Effector memory CD4-positive, alpha-beta T cell (primary cell): Measurements from ENCODE around the gene TTLL8.

Experiments
- DNase-seq, 3 donors: peaks; one replicate each; pipeline ENCODE4 v3.0.0-alpha.2; 2020
- H3K27ac ChIP-seq: 2 replicates; pipeline ENCODE4 v1.7.0; 2013; ENCODE audit warnings: mild to moderate bottlenecking, low read length, moderate library complexity; ENCODE audit not compliant: insufficient read depth, poor library complexity, severe bottlenecking
- H3K27me3 ChIP-seq: replicated peaks from 2 replicates; pipeline ENCODE4 v1.7.0; 2013; ENCODE audit warnings: mild to moderate bottlenecking, low read length; ENCODE audit not compliant: insufficient read depth, control insufficient read depth, poor library complexity, severe bottlenecking
- H3K36me3 ChIP-seq: 2 replicates; pipeline ENCODE4 v1.7.0; 2013; ENCODE audit warnings: mild to moderate bottlenecking, low read length, moderate library complexity; ENCODE audit not compliant: control insufficient read depth, insufficient read depth
- H3K4me1 ChIP-seq: 2 replicates; pipeline ENCODE4 v1.7.0; 2013; ENCODE audit warnings: low read length, mild to moderate bottlenecking; ENCODE audit not compliant: control insufficient read depth, insufficient read depth, poor library complexity, severe bottlenecking
- H3K4me3 ChIP-seq: 2 replicates; pipeline ENCODE4 v1.7.0; 2013; ENCODE audit warnings: low read length, low read depth, mild to moderate bottlenecking; ENCODE audit not compliant: insufficient read depth, poor library complexity, severe bottlenecking
- H3K9me3 ChIP-seq: 2 replicates; pipeline ENCODE4 v1.7.0; 2013; ENCODE audit warnings: mild to moderate bottlenecking, low read length, moderate library complexity; ENCODE audit not compliant: control insufficient read depth

Gene TTLL8

DNA sequence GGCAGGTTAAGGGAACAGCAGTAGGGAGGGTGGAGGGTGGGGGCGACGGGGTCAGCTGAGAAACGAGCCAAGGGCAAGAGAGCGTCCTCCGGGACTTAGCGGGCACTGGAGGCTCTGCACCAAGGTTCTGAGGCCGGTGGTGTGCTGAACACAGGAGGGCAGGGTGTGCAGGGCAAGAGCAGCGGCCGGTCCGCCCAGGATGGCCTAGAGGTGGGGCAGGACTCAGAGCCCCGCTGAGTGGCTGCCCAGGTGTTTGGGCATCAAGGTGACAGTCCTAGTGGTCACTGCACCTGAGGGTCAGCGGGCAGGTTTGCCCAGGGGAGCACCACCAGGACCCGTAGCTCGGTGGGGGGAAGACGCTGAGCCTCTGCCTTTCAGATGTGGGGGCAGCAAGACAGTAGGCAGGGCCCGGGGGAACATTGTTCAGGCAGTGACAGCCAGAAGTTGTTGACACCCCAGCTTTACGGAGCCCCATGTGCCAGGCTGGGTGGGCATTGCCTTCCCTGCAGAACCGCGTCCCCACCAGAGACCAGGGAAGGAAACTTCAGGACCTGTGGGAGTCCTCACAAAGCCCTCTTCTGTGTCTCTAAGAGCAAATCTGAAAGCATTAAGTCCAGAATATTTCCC is 4.5 kb upstream of the TTLL8 start:
- no peak overlapping the region for H3K27ac ChIP-seq
- no peak for DNase-seq
- no peak overlapping the region for H3K4me3 ChIP-seq
- H3K9me3 ChIP-seq: no peaks in the 10 kb centered on the region
- peaks cover 3% of the 10 kb centered on the region for H3K27me3 ChIP-seq
- no peaks in the 10 kb centered on the region for H3K36me3 ChIP-seq
- H3K4me1 ChIP-seq: no peaks in the 10 kb centered on the region

DNA sequence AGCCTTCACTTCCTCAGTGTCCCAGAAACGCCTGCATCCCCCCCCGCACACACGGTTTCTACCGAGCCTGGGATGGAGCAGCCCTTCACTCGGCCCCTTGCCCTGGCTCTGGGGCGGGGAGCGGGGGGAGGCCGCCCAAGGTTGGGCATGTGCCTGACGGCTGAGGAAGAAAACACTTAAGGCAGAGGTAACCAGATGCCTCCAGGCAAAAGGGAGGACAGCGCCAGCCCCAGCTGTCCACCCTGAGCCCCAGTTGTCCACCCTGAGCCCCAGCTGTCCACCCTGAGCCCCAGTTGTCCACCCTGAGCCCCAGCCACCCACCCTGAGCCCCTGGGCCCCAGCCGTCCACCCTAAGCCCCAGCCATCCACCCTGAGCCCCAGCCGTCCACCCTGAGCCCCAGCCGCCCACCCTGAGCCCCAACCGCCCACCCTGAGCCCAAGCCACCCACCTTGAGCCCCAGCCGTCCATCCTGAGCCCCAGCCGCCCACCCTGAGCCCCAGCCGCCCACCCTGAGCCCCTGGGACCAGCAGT is 3.8 kb upstream of the TTLL8 start:
- Histone ChIP-seq H3K9me3 (no peaks in the 10 kb centered on the region), H3K4me1 (no peaks in the 10 kb centered on the region), H3K27me3 (peaks cover 6% of the 10 kb centered on the region), H3K27ac (no peak overlapping the region), H3K4me3 (no peak overlapping the region), H3K36me3 (no peaks in the 10 kb centered on the region)
- no peak for DNase-seq

DNA sequence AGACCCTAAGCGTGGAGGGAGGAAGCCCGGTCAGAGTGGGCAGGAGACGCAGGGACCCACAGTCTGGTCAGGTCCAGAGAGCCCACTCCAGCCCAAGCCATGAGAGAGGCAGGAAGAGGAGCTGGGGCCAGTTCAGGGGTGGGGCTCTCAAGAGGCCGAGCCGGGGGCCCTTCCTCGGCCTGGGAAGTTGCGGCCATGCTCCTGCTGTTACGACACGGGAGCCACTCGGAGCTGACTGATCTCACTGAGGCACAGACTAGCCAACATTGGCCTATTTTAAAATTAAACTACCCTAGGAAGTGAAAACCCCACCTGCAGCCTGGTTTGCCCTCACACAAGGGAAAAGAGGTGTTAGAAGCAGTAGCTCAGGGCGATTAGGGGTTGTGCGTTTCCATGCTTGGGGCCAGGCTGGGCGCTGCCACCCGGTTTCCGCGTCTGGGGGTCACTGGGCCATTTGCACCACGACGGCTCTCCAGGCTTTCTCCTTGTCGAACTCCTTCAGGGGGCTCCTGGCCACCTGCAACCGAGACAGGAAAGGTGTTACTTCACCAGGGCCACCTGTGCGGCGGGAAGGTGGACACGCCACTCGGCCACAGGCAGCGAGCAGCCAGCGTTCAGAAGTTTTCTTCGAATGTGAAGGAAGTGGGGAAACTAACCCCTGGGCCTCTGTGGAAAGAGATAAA is 3.2 kb upstream of the TTLL8 start:
- no peak for DNase-seq
- Histone ChIP-seq H3K4me1 (no peaks in the 10 kb centered on the region), H3K36me3 (no peaks in the 10 kb centered on the region), H3K4me3 (no peak overlapping the region), H3K9me3 (no peaks in the 10 kb centered on the region), H3K27me3 (peaks cover 12% of the 10 kb centered on the region), H3K27ac (no peak overlapping the region)

DNA sequence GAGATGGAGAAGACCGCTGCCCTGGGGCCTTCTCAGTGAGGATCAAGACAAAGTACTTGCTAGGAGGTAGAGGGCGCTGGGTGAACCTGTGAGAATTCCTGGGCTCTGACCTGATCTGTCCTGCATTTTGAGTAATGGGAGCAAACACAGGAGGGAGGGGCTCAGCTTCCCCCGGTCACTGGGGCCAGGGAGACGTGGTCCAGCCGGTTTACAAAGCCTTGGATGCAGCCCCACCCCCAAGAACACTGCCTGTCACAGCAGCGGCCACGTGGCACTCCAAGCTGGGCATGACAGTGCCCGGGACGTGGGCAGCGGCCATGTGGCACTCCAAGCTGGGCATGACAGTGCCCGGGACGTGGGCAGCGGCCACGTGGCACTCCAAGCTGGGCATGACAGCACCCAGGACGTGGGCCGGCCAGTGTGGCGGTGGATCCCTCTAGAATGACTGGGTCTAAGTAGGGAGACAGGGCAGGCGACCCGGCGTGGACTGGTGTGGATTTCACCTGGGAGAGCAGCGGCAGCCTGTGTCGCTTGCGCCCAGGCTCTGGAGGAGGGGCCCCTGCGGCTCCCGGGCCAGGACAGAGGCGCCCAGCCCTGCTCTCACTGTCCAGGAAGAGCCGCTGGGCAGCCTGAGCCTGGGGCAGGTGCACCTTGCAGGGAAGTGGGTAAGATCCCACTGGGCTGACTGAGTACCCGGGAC is 2.5 kb upstream of the TTLL8 start:
- no peaks in the 10 kb centered on the region for H3K36me3 ChIP-seq
- H3K4me1 ChIP-seq: no peaks in the 10 kb centered on the region
- H3K27ac ChIP-seq: no peak overlapping the region
- H3K27me3 ChIP-seq: peaks cover 13% of the 10 kb centered on the region
- H3K4me3 ChIP-seq: no peak overlapping the region
- DNase-seq: no peak
- no peaks in the 10 kb centered on the region for H3K9me3 ChIP-seq

DNA sequence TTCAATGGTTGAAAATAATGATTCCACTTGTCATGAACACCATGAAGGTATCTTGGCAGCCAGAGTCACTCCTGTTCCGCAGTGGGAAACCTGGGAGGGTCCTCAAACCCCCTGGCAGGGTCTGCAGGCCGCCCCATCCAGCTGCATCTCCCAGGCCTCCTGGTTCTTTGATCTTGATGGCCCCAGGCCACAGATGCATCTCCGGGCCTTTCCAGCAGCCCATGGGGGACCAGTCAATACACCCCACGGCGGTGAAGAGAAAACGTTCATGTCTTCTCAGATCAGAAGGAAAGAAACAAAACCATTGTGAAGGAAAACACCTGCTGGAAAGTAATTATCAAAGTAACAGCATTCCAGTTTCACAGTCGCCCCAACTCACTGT is 1.8 kb upstream of the TTLL8 start:
- H3K27me3 ChIP-seq: peaks cover 13% of the 10 kb centered on the region
- H3K4me1 ChIP-seq: no peaks in the 10 kb centered on the region
- H3K36me3 ChIP-seq: no peaks in the 10 kb centered on the region
- DNase-seq: no peak
- H3K27ac ChIP-seq: no peak overlapping the region
- H3K9me3 ChIP-seq: no peaks in the 10 kb centered on the region
- no peak overlapping the region for H3K4me3 ChIP-seq

DNA sequence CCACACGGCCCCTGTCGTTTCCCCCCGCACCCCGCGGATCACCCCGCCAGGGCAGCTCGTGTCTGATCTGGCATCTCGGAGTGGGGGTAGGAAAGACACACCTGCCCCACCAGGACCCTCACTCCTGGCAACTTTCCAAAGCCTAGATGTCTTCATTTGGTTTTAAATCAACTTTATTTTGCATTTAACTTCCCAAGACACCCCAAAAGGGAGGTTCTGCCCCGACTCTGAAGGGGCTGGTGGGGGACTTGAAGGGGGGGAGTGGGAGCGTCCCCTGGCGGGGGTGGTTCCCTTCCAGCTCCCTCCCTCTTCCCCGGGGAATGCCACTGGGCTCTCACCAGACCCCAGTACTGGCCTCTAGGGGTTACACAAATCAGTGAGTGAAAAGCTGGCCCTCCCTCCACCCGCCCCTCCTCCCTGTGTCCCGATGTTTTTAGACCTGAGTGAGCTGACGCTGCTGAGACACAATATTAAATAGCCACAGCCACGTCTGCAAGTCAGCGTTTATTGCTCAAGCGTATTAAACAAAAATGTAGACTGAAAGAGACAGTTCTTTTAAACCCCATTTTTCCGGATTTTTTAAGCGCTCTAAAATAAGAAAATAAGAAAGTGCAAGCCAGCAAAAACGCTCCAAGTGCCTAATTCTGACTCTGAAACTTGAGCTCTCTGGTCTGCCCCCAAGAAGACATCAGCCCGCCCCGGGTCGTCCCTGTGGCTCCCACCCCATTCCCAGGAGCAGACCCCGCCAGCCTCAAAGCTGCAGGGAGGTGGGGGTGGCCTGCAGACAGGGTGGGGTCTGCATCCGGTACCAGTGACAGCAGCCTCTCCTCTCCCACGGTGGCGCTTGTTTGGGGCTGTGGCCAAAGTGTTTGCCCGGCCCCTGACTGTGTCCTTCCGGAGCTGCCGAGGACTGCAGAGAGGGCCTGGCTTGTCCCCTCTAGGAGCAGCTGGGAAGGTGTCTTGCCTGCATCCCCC is 1.1 kb upstream of the TTLL8 start:
- Histone ChIP-seq H3K9me3 (no peaks in the 10 kb centered on the region), H3K27me3 (peaks cover 13% of the 10 kb centered on the region), H3K36me3 (no peaks in the 10 kb centered on the region), H3K27ac (no peak overlapping the region), H3K4me3 (no peak overlapping the region), H3K4me1 (no peaks in the 10 kb centered on the region)
- DNase-seq: no peak

DNA sequence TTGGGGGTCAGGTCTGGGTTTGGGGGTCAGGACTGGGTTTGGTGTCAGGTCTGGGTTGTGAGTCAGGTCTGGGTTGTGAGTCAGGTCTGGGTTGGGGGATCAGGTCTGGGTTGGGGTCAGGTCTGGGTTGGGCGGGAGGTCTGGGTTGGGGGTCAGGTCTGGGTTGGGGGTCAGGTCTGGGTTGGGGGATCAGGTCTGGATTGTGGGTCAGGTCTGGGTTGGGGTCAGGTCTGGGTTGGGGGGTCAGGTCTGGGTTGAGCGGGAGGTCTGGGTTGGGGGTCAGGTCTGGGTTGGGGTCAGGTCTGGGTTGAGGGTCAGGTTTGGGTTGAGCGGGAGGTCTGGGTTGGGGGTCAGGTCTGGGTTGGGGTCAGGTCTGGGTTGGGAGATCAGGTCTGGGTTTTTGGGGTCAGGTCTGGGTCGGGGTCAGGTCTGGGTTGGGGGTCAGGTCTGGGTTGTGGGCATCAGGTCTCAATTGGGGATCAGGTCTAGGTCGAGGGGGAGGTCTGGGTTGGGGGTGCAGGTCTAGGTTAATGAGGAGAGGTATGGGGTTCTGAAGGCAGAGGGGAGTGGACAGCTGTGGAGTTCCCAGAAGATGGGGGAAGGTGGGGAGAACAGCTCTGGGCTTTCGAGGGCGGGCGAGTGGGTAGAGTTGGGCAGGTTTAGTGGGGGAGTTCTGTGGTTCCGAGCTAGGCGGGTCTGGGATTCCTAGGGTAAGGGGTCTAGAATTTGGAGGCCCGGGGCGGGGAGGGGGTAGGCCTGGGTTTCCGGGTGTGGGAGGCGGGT is 629 bp downstream of the TTLL8 start:
- Histone ChIP-seq H3K27ac (no peak overlapping the region), H3K27me3 (peaks cover 13% of the 10 kb centered on the region), H3K4me3 (no peak overlapping the region), H3K9me3 (no peaks in the 10 kb centered on the region), H3K36me3 (no peaks in the 10 kb centered on the region), H3K4me1 (no peaks in the 10 kb centered on the region)
- no peak for DNase-seq

DNA sequence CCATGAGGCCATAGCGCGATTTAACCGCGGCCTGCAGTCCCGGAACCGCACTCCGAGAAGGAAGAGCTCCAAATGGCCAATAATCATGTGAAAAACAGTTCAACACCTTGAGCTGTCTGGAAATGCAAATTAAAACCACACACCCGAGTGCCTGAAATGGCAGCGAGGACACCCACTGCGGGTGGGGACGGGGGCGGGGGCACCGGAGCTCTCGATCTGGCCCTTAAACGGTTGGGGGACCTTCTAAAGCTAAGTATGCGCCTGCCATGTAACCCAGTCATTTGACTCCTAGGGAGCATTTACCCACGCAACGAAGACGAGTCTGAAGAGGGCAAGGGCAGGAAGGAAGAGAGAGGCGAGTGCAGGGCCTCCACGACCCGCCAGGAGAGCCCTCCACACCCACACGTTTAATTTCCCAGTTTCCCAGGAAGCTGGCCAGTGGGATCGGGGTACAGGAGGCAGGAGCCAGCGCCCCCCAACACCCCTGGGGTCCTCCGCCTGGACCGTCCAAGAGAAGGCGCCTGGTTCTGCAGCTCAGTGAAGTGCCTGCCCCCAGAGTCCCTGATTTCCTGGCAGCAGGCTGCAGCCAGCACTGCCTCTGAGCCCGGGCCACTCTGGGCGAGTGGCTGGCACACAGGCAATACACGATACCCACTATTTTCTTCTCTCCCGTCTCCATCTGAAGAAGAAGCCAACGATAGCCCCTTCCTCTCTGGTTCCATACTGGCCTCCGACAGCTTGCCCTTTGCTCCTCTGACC is 1.7 kb downstream of the TTLL8 start:
- Histone ChIP-seq H3K27ac (no peak overlapping the region), H3K36me3 (no peaks in the 10 kb centered on the region), H3K27me3 (peaks cover 13% of the 10 kb centered on the region), H3K4me1 (no peaks in the 10 kb centered on the region), H3K4me3 (no peak overlapping the region), H3K9me3 (no peaks in the 10 kb centered on the region)
- DNase-seq: no peak
